Gastroesophageal sphincter (tissue), 4 donors: ENCODE data around the gene TRIM22. TPM values are rescaled to one million over a fixed set of nuclear protein-coding genes. Genes with fewer than 3 reads are reported as not detected.
A peak's percentile ranks its signal among the peaks of the same experiment; 100 is the strongest.
"Not testable (repeated sequence)": the region's sequence is repeated elsewhere in the genome, so short reads cannot be mapped to it uniquely, and the experiment has no call there.

Experiments
- ATAC-seq: fragments of 150-250 bp; one replicate; pipeline ENCODE4 v1.9.1; 2016; ENCODE audit warnings: mild to moderate bottlenecking, moderate library complexity
- H3K27ac ChIP-seq, 4 donors: fragments of 200-600 bp; sonication (generic) in 3 of 4; 1 replicate in 3 of 4; 2 replicates in 1 of 4; pipeline ENCODE4 v1.5.1; 2016 to 2019
- H3K27me3 ChIP-seq: fragments of 200-600 bp; sonication (generic); one replicate; pipeline ENCODE4 v1.5.1; 2019
- H3K36me3 ChIP-seq, 2 donors: fragments of 200-600 bp; sonication (generic); one replicate each; pipeline ENCODE4 v1.5.1; 2019; ENCODE audit warnings: control low read depth in 1 of 2
- H3K4me1 ChIP-seq, 3 donors: fragments of 200-600 bp; sonication (generic); 1 replicate in 2 of 3; 2 replicates in 1 of 3; pipeline ENCODE4 v1.5.1; 2016 to 2019; ENCODE audit warnings: control low read depth in 2 of 3
- H3K4me3 ChIP-seq, 2 donors: fragments of 200-600 bp; sonication (generic); one replicate each; pipeline ENCODE4 v1.5.1; 2019; ENCODE audit warnings: mild to moderate bottlenecking in 1 of 2, moderate library complexity in 1 of 2
- H3K9me3 ChIP-seq, 3 donors: fragments of 200-600 bp; sonication (generic); one replicate each; pipeline ENCODE4 v1.5.1; 2017 to 2019; ENCODE audit warnings: control low read depth in 2 of 3
- EP300 ChIP-seq: sonication (generic); formaldehyde crosslinking; IDR thresholded peaks from one replicate; pipeline ENCODE4 v1.6.1; 2017; ENCODE audit warnings: antibody characterized with exemption, mild to moderate bottlenecking
- POLR2A ChIP-seq, 2 donors: fragments of 450-650 bp; IDR thresholded peaks; one replicate each; pipeline ENCODE4 v1.6.1; 2017; ENCODE audit warnings: antibody characterized with exemption in 2 of 2, mild to moderate bottlenecking in 2 of 2, moderate library complexity in 1 of 2
- POLR2AphosphoS5 ChIP-seq: sonication (generic); formaldehyde crosslinking; IDR thresholded peaks from one replicate; pipeline ENCODE4 v1.6.1; 2017; ENCODE audit warnings: antibody characterized with exemption
- WGBS, 2 donors: methylation state at CpG; one replicate each; pipeline ENCODE4 v1.1.5; 2018; ENCODE audit warnings: low coverage in 1 of 2; 5-methylcytosine and 5-hydroxymethylcytosine counted together
- total RNA-seq, 4 donors: library from RNA; depleted of rRNA; stranded (reverse); fragments of >200 nt; gene quantifications; one replicate each; pipeline ENCODE4 v1.1.0, GENCODE V29; 2016
- TF ChIP-seq, protein P1 (sequence below), 4 experiments: fragments of 200-600 bp in 2 of 4; fragments of 450-650 bp in 2 of 4; sonication (generic) in 1 of 4; IDR thresholded peaks; one replicate each; pipeline ENCODE4 v1.5.1; 2017 to 2019; ENCODE audit warnings: antibody characterized with exemption in 4 of 4, mild to moderate bottlenecking in 2 of 4, moderate library complexity in 2 of 4

Gene TRIM22
- total RNA-seq, 4 donors from 2014 or later: 31.6 to 50.4 (median 32.1) TPM

DNA sequence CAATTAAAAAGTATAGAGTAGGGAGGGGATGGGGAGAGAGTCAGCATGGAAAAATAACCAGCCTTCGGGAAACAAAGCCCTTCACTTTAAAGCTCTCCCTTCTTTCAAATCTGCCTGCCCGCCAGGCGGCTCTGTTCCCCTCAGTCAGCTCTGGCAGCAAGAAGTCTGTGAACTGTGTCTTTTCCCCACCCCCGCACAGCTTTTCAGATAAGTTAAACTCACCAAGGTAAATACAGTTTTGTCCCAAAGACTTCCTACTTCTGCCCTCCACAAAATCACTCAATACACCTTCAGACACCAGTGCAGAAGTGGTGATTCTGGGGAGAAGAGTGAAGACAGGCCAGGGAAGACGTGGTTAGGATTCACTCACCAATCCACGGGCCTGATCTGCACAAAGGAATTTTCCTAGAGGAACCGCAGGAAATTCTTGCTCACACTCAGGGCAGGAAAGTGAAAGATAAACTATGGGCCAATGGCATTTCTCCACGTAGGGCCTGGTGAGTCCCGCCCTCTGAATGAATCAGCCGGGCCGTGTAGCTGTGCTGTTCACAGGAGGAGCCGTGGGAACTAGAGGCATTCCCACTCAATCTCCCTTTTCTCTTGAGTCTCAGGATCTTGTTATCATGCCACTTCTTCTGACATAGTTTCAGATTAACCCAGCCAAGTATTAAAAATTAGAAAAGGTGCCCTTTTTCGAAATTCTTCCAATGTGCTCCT, 4.8 kb upstream of the TRIM22 start, which contains the start of gene TRIM5:
Gene TRIM5, minus strand, starts transcription at position 429 of the 717 bp plus-strand sequence. CDS start 4,897 bp downstream, outside the sequence.
- H3K9me3 ChIP-seq: no peaks in the 10 kb centered on the region
- ATAC-seq: peak; percentile 97
- peak in 1 of 2 donors; percentile 15 for TF ChIP-seq POLR2A (IDR thresholded peaks at IDR 0.05)
- TF ChIP-seq, protein P1, sequence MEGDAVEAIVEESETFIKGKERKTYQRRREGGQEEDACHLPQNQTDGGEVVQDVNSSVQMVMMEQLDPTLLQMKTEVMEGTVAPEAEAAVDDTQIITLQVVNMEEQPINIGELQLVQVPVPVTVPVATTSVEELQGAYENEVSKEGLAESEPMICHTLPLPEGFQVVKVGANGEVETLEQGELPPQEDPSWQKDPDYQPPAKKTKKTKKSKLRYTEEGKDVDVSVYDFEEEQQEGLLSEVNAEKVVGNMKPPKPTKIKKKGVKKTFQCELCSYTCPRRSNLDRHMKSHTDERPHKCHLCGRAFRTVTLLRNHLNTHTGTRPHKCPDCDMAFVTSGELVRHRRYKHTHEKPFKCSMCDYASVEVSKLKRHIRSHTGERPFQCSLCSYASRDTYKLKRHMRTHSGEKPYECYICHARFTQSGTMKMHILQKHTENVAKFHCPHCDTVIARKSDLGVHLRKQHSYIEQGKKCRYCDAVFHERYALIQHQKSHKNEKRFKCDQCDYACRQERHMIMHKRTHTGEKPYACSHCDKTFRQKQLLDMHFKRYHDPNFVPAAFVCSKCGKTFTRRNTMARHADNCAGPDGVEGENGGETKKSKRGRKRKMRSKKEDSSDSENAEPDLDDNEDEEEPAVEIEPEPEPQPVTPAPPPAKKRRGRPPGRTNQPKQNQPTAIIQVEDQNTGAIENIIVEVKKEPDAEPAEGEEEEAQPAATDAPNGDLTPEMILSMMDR (IDR thresholded peaks at IDR 0.05): peak; percentile 36 to 76 (median 64)
- no peak for TF ChIP-seq EP300
- TF ChIP-seq POLR2AphosphoS5: peak; percentile 67
- H3K36me3 ChIP-seq: peaks cover 0 to 5% of the 10 kb centered on the region in 2 donors
- H3K27ac ChIP-seq: peak within 1 kb of the TSS; percentile 85 to 99 (median 96)
- peak within 1 kb of the TSS; percentile 52 to 69 for H3K4me3 ChIP-seq
- H3K27me3 ChIP-seq: no peaks in the 10 kb centered on the region
- peaks cover 4 to 44% (median 8%) of the 10 kb centered on the region in 3 donors for H3K4me1 ChIP-seq
- WGBS, 2 donors: 1 to 4% methylated on average over 12 to 13 of the region's 13 CpGs

DNA sequence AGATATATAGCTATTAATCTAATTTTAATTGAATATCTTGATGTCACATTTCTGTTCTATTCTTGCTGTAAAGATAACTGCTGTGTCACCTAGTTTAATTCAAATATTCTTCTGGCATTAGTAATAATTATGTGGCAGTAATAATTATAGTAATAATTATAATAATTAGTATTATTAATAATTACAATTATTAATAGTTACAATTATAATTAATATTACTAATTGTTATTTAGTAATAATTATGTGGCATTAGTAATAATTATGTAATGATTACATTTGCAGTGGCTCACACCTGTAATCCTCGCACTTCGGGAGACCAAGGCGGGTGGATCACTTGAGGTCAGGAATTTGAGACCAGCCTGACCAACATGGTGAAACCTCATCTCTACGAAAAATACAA, 3.2 kb upstream of the TRIM22 start:
- 92 to 98% methylated on average over 4 of the region's 4 CpGs for WGBS, 2 donors
- ATAC-seq: no peak

DNA sequence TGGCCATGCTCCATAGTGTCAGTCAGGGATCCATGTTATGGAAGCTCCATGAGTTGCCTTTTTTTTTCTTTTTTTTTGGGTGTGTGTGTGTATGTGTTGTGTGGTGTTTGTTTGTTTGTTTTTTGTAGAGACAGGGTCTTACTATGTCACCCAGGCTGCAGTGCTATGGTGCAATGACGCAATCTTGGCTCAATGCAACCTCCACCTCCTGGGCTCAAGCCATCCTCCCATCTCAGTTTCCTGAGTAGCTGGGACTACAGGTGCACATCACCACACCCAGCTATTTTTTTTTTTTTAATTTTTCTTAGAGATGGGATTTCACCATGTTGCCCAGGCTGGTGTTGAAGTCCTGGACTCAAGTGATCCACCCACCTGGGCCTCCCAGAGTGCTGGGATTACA, 1.1 kb upstream of the TRIM22 start:
- Histone ChIP-seq H3K4me3 (no peak overlapping the region), H3K36me3 (no peaks in the 10 kb centered on the region), H3K27ac (peak overlapping the region in 3 of 4 donors; percentile 75 to 85 (median 84)), H3K9me3 (no peaks in the 10 kb centered on the region), H3K4me1 (peaks cover 4 to 55% (median 8%) of the 10 kb centered on the region in 3 donors), H3K27me3 (no peaks in the 10 kb centered on the region)
- TF ChIP-seq POLR2A (IDR thresholded peaks at IDR 0.05): no peak
- TF ChIP-seq, protein P1 (IDR thresholded peaks at IDR 0.05): no peak
- TF ChIP-seq POLR2AphosphoS5: no peak
- no peak for TF ChIP-seq EP300
- 100% methylated on average over 1 of the region's 1 CpG for WGBS, 2 donors
- no peak for ATAC-seq

More for the DNA sequence above, 3.2 kb upstream of the TRIM22 start:
- H3K36me3 ChIP-seq: no peaks in the 10 kb centered on the region
- no peaks in the 10 kb centered on the region for H3K9me3 ChIP-seq
- TF ChIP-seq, protein P1 (IDR thresholded peaks at IDR 0.05): no peak
- TF ChIP-seq EP300 (no peak), POLR2A (IDR thresholded peaks at IDR 0.05) (no peak), POLR2AphosphoS5 (no peak)
- peaks cover 4 to 53% (median 8%) of the 10 kb centered on the region in 3 donors for H3K4me1 ChIP-seq
- H3K27me3 ChIP-seq: no peaks in the 10 kb centered on the region
- H3K27ac ChIP-seq: no peak overlapping the region
- H3K4me3 ChIP-seq: no peak overlapping the region

DNA sequence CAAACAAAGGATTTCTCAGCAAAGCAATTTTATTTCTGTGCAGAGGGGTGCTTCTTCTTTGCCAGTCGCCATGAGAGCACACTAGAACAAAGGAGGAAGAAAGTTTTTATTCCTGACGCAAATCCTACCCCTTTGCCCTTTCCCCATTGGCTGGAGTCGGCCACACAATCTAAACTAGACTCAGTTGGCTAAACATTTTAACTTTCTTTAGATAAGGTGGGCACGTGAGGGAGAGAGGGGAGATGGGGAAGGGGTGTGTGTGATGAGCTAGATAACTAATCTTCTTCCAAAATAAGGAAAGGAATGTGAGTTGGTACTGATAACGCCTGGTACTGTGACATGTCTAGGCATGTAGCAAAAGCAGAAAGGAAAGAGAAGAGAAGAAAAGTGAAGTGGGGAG, 626 bp downstream of the TRIM22 start:
- H3K4me3 ChIP-seq: peak overlapping the region; percentile 51 to 67
- 10 to 14% methylated on average over 1 to 5 of the region's 5 CpGs for WGBS, 2 donors
- no peak for TF ChIP-seq EP300
- TF ChIP-seq POLR2A (IDR thresholded peaks at IDR 0.05): no peak
- no peak for TF ChIP-seq POLR2AphosphoS5
- TF ChIP-seq, protein P1 (IDR thresholded peaks at IDR 0.05): no peak
- no peaks in the 10 kb centered on the region for H3K27me3 ChIP-seq
- peaks cover 2 to 51% (median 4%) of the 10 kb centered on the region in 3 donors for H3K4me1 ChIP-seq
- H3K36me3 ChIP-seq: no peaks in the 10 kb centered on the region
- H3K9me3 ChIP-seq: no peaks in the 10 kb centered on the region
- peak overlapping the region; percentile 75 to 97 (median 84) for H3K27ac ChIP-seq
- ATAC-seq: peak; percentile 19

DNA sequence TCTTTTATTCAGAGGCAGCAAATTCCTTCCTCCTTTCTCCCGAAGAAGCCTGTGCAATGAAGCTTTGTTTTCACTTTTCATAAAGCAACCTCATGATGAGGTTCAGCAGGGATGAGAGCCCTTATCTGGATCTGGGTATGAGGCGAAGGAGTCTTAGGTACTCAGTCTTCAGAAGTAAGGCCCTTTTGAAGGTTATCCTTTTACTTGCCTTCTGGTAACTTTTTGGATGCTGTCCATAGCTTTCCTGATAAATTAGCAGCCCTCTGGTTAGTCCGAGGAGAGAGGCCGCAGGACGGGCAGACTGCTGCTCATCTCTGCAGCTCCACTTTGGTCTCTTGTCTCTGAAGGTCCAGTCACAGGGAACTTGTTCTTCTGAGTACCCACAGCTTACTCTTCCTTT, 1.1 kb downstream of the TRIM22 start:
- H3K27ac ChIP-seq: peak overlapping the region; percentile 75 to 97 (median 84)
- peak overlapping the region; percentile 51 to 67 for H3K4me3 ChIP-seq
- peaks cover 0 to 51% (median 4%) of the 10 kb centered on the region in 3 donors for H3K4me1 ChIP-seq
- no peak for TF ChIP-seq POLR2A (IDR thresholded peaks at IDR 0.05)
- TF ChIP-seq POLR2AphosphoS5: no peak
- TF ChIP-seq, protein P1 (IDR thresholded peaks at IDR 0.05): no peak
- no peak for TF ChIP-seq EP300
- ATAC-seq: peak; percentile 22
- no peaks in the 10 kb centered on the region for H3K27me3 ChIP-seq
- WGBS, 2 donors: 0 to 15% methylated on average over 1 to 2 of the region's 5 CpGs
- peaks cover 0 to 2% of the 10 kb centered on the region in 2 donors for H3K36me3 ChIP-seq
- no peaks in the 10 kb centered on the region for H3K9me3 ChIP-seq

DNA sequence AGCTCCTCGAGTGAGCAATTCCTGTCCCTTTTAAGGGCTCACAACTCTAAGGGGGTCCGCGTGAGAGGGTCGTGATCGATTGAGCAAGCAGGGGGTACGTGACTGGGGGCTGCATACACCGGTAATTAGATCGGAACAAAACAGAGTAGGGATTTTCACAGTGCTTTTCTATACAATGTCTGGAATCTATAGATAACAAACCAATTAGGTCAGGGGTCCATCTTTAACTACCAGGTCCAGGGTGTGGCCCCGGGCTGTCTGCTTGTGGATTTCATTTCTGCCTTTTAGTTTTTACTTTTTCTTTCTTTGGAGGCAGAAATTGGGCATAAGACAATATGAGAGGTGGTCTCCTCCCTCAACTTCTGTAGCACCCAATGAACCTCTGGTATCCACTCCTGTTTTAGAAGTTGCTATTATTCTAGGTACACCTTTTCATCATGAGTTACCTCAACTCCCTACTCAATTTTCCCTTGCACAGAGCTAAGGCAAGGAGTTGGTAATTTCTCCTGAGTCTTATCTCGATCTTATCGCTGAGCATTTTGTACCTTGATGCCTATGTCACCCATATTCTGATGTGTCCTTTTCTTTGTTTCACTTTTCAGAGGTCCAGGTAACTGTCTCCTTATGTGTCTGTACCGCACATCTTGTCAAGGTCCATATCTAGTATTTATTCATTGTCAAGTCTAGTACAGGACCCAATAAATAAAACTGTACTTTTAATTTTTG, 1.8 kb downstream of the TRIM22 start:
- H3K36me3 ChIP-seq, H3K9me3 ChIP-seq, H3K27me3 ChIP-seq, ATAC-seq: not testable (repeated sequence)
- WGBS, 2 donors: 92 to 100% methylated on average over 3 to 6 of the region's 12 CpGs
- Histone ChIP-seq H3K4me1 (peaks cover 0 to 57% (median 4%) of the 10 kb centered on the region in 3 donors), H3K27ac (peak overlapping the region; percentile 34 to 85 (median 80)), H3K4me3 (peak overlapping the region; percentile 51 to 67)
